SH-SY5Y (cell line): ENCODE results near the gene COX19.

ENCODE experiments used
- GATA2 ChIP-seq: IDR thresholded peaks from 2 replicates; pipeline ENCODE4 v1.6.1; 2011; ENCODE audit warnings: mild to moderate bottlenecking, low read depth, low read length
- GATA3 ChIP-seq: IDR thresholded peaks from 2 replicates; pipeline ENCODE4 v1.6.1; 2011; ENCODE audit warnings: low read depth, mild to moderate bottlenecking, low read length, moderate library complexity

DNA sequence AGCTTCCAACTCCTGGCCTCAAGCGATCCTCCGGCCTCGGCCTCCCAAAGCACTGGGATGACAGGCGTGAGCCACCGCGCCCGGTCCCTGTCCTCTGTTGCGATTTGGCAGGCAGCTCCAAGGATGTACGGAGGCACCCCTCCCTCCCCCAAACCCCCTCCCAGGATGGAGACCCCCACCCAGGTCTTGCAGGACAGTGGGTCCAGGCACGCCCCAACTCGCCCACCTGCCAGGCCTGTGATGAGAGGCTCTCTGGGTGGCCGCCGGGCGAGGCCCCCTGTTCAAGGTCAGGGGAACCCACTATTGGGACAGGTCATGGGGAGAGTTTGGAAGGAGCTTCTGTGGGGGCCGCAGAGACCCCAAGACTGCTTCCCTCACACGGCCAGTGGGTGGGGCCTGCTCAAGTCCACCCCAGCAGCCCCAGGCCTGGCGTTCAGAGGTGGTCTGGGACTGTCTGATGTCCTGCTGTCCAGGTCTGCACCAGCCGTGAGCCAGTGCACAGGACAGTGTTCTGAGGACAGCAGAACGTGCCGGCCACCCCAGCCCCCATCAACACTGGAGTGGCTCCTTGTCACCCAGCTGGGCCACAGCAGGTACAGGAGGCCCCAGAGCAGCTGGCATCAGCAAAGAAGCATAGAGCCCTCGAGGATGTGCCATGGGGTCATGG, 23.3 kb downstream of the COX19 start:
- TF ChIP-seq GATA3, result no peak
- TF ChIP-seq GATA2, result no peak
